ENCODE results near the gene MLYCD.

MLYCD gene

DNA sequence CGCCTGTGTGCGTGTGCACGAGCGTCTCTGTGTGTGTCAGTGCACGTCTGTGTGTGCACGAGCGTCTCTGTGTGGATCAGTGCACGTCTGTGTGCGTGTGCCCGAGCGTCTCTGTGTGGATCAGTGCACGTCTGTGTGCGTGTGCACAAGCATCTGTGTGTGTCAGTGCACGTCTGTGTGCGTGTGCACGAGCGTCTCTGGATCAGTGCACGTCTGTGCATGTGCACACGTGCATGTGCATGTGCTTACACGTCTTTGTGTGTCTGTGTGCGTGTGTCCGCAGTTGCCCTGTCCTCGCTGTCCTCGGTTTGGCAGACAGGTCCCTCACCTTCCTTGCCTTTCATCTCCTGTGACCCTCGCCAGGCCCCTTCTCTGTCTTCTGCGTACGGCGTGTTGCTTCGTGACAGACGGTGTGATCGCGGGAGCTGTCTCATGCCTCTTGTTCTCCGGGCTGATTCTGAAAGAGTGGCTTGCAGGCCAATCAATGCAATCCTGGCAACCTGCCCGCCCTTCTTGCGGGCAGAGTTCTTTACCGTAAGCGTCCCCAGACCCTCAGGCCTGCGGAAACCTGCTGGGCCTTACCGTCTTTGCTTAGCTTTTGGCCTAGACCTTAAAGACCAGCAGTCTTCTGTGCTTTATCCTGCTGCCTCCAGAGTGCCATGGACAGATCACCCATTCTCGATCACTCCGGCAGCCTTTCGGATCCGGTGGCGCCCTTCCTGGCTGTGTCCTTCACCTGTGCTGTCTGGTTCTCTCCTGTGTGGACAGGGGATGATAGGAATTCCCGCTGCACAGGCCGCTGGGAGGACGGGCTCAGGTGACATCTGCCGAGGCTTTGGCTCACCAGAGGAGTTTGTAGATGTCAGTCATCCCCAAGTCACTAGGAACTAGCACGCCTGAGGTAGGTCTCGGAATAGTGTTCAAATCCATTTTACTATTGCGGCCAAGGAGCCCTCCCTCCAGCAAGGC is 18.5 kb downstream of the MLYCD start:
- Histone ChIP-seq H3K4me2 (ENCODE audit: low read length) (no peak overlapping the region), H3K27me3 (ENCODE audit: control insufficient read depth, insufficient read depth, low read length) (no peaks in the 10 kb centered on the region), H3K4me3 (ENCODE audit: low read depth, low read length) (no peak overlapping the region), H2AFZ (no peak overlapping the region), H3K27ac (no peak overlapping the region), H3K4me1 (no peaks in the 10 kb centered on the region), H3K9ac (no peak overlapping the region), H3K36me3 (ENCODE audit: control insufficient read depth, insufficient read depth, low read length) (no peaks in the 10 kb centered on the region), H3K9me3 (ENCODE audit: control insufficient read depth, low read length) (no peaks in the 10 kb centered on the region), H3K79me2 (peaks cover 12% of the 10 kb centered on the region)
- TF ChIP-seq, protein P1, sequence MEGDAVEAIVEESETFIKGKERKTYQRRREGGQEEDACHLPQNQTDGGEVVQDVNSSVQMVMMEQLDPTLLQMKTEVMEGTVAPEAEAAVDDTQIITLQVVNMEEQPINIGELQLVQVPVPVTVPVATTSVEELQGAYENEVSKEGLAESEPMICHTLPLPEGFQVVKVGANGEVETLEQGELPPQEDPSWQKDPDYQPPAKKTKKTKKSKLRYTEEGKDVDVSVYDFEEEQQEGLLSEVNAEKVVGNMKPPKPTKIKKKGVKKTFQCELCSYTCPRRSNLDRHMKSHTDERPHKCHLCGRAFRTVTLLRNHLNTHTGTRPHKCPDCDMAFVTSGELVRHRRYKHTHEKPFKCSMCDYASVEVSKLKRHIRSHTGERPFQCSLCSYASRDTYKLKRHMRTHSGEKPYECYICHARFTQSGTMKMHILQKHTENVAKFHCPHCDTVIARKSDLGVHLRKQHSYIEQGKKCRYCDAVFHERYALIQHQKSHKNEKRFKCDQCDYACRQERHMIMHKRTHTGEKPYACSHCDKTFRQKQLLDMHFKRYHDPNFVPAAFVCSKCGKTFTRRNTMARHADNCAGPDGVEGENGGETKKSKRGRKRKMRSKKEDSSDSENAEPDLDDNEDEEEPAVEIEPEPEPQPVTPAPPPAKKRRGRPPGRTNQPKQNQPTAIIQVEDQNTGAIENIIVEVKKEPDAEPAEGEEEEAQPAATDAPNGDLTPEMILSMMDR (IDR thresholded peaks at IDR 0.05) = no peak

DNA sequence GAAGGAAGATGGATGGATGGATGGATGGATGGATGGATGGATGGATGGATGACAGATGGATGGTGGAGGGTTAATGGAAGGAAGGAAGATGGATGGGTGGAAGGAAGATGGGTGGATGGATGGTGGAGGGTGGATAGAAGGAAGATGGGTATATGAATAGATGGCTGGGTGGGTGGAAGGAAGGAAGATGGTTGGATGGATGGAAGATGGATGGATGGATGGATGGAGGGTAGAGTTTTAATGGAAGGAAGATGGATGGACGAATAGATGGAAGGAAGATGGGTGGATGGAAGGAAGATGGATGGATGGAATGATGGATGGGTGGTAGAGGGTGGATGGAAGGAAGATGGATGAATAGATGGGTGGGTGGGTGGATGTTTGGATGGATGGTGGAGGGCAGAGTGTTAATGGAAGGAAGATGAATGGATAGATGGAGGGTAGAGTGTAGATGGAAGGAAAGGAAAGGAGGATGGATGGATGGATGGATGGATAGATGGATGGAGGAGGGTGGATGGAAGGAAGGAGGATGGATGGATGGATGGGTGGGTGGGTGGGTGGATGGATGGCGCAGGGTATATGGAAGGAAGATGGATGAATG is 22.1 kb downstream of the MLYCD start:
- Histone ChIP-seq H3K4me1 (no peaks in the 10 kb centered on the region), H2AFZ (no peak overlapping the region), H3K9ac (no peak overlapping the region), H3K79me2 (peaks cover 3% of the 10 kb centered on the region), H3K4me3 (ENCODE audit: low read depth, low read length) (no peak overlapping the region), H3K27ac (no peak overlapping the region), H3K4me2 (ENCODE audit: low read length) (no peak overlapping the region), H3K9me3 (ENCODE audit: control insufficient read depth, low read length) (no peaks in the 10 kb centered on the region), H3K36me3 (ENCODE audit: control insufficient read depth, insufficient read depth, low read length) (no peaks in the 10 kb centered on the region), H3K27me3 (ENCODE audit: control insufficient read depth, insufficient read depth, low read length) (no peaks in the 10 kb centered on the region)
- TF ChIP-seq, protein P1 (IDR thresholded peaks at IDR 0.05) = no peak

DNA sequence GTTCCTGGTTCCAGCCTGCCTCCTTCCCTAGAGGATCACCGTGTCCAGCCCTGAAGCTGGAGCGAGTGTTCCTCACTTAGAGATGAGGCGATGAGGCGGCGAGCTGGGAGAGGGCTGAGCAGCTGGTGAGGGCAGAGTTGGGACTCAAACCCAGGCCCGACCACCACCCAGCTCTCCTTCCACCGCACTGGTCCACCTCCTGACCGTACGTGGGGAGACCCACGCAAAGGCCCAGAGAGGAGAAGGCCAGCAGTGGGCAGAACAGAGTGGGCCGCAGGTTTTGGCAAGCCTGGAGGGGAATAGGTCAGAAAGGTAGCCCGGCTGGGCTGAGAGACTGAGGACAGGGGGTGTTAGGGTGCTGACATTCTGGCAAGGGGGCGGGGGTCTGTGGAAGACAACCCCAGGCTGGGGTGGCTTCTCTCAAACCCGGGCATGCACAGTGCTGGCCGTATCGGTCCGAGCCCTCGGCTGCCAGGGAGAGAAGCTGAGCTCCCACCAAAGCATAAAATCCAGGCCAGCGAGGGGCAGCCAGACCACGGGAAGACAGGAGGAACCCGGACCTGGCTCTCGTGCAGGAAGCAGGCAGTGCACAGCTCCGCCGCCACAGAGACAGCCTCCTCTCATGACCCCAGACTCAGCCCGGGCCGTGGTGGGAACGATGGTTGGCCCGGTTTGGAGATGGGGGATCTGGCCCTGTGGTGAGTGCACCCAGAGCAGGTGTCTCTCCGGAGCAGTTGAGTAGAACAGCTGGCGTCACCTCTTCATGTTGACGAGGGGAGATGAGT is 24.9 kb downstream of the MLYCD start:
- H2AFZ ChIP-seq = no peak overlapping the region
- H3K27ac ChIP-seq = no peak overlapping the region
- peaks cover 19% of the 10 kb centered on the region for H3K4me1 ChIP-seq
- no peak overlapping the region for H3K9ac ChIP-seq
- H3K79me2 ChIP-seq = no peaks in the 10 kb centered on the region
- no peaks in the 10 kb centered on the region for H3K27me3 ChIP-seq (ENCODE audit: control insufficient read depth, insufficient read depth, low read length)
- no peaks in the 10 kb centered on the region for H3K36me3 ChIP-seq (ENCODE audit: control insufficient read depth, insufficient read depth, low read length)
- no peak overlapping the region for H3K4me2 ChIP-seq (ENCODE audit: low read length)
- H3K9me3 ChIP-seq (ENCODE audit: control insufficient read depth, low read length) = no peaks in the 10 kb centered on the region
- H3K4me3 ChIP-seq (ENCODE audit: low read depth, low read length) = no peak overlapping the region
- TF ChIP-seq, protein P1 (IDR thresholded peaks at IDR 0.05) = no peak

DNA sequence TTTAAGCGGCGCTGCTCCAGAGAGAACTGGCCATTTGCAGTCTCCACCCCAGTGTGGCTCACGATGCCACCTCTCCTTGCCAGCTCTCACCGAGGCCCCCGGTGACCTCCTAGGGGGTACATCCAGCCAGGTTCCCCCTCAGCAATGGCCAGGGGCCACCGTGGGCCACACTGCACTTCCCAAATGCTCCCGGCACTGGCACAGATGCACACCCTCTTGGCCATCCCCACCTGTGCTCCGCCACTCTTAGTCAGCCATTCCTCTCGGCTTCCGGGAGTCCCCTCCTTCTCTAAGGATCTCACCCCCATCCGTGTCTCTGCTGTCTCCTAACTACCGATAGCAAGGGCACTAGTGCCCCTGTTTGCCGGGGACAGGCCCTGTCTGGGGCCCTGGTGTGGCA is 25.8 kb downstream of the MLYCD start:
- no peaks in the 10 kb centered on the region for H3K79me2 ChIP-seq

More for the DNA sequence above, 25.8 kb downstream of the MLYCD start:
- Histone ChIP-seq H3K9ac (no peak overlapping the region), H3K27me3 (ENCODE audit: control insufficient read depth, insufficient read depth, low read length) (no peaks in the 10 kb centered on the region), H3K9me3 (ENCODE audit: control insufficient read depth, low read length) (no peaks in the 10 kb centered on the region), H3K4me1 (peaks cover 26% of the 10 kb centered on the region), H3K4me2 (ENCODE audit: low read length) (no peak overlapping the region), H2AFZ (no peak overlapping the region), H3K27ac (no peak overlapping the region), H3K36me3 (ENCODE audit: control insufficient read depth, insufficient read depth, low read length) (no peaks in the 10 kb centered on the region), H3K4me3 (ENCODE audit: low read depth, low read length) (no peak overlapping the region)
- TF ChIP-seq, protein P1 (IDR thresholded peaks at IDR 0.05) = no peak

All from parathyroid adenoma (tissue), 2 donors.